Neural cell (in vitro differentiated cells): ENCODE measurements around the gene SLC39A2. TPM values are rescaled to one million over a fixed set of nuclear protein-coding genes. Genes with fewer than 3 reads are reported as not detected.
"Not testable (repeated sequence)": the region's sequence is repeated elsewhere in the genome, so short reads cannot be mapped to it uniquely, and the experiment has no call there.

Experiments
- H2AFZ ChIP-seq: fragments of 200-600, 300-800 bp; sonication (generic), shearing (Covaris generic); 2 replicates; pipeline ENCODE4 v1.6.0; 2014; ENCODE audit warnings: low read depth, mild to moderate bottlenecking, antibody characterized with exemption, low read length, moderate library complexity
- H3F3A ChIP-seq: fragments of 200-600 bp; shearing (Covaris generic); 2 replicates; pipeline ENCODE4 v1.6.1; 2016; ENCODE audit warnings: mild to moderate bottlenecking, moderate library complexity, mixed read lengths, antibody characterized with exemption, low read length; ENCODE audit not compliant: insufficient read depth, poor library complexity, severe bottlenecking
- H3K27ac ChIP-seq: fragments of 200-600, 300-800 bp; sonication (generic), shearing (Covaris generic); 2 replicates; pipeline ENCODE4 v1.5.1; 2014; ENCODE audit warnings: mild to moderate bottlenecking, low read length, moderate library complexity
- H3K27me3 ChIP-seq: fragments of 300-800, 200-600 bp; sonication (generic), shearing (Covaris generic); 2 replicates; pipeline ENCODE4 v1.6.0; 2014; ENCODE audit warnings: mild to moderate bottlenecking, low read depth, low read length, moderate library complexity; ENCODE audit not compliant: insufficient read depth
- H3K36me3 ChIP-seq: fragments of 300-800, 200-600 bp; sonication (generic), shearing (Covaris generic); 2 replicates; pipeline ENCODE4 v1.5.1; 2014; ENCODE audit warnings: mild to moderate bottlenecking, antibody characterized with exemption, low read length, moderate library complexity; ENCODE audit not compliant: insufficient read depth
- H3K4me2 ChIP-seq: fragments of 300-800, 200-600 bp; sonication (generic), shearing (Covaris generic); 2 replicates; pipeline ENCODE4 v1.6.0; 2014; ENCODE audit warnings: mild to moderate bottlenecking, low read length
- H3K4me3 ChIP-seq: fragments of 300-800, 200-600 bp; sonication (generic), shearing (Covaris generic); 2 replicates; pipeline ENCODE4 v1.5.1; 2014; ENCODE audit warnings: mild to moderate bottlenecking, low read length, moderate library complexity
- H3K79me2 ChIP-seq: fragments of 200-600 bp; shearing (Covaris generic); replicated peaks from 2 replicates; pipeline ENCODE4 v1.6.0; 2014; ENCODE audit warnings: mild to moderate bottlenecking, low read length, moderate library complexity; ENCODE audit not compliant: insufficient read depth
- H3K9ac ChIP-seq: fragments of 300-800, 200-600 bp; sonication (generic), shearing (Covaris generic); 2 replicates; pipeline ENCODE4 v1.6.1; 2016; ENCODE audit warnings: mild to moderate bottlenecking, low read length, mixed read lengths
- H3K9me2 ChIP-seq: fragments of 200-600 bp; shearing (Covaris generic); 2 replicates; pipeline ENCODE4 v1.6.1; 2016; ENCODE audit warnings: mild to moderate bottlenecking, low read length, mixed read lengths; ENCODE audit not compliant: insufficient read depth
- H3K9me3 ChIP-seq: fragments of 200-600, 300-800 bp; sonication (generic), shearing (Covaris generic); 2 replicates; pipeline ENCODE4 v1.6.1; 2016; ENCODE audit warnings: mild to moderate bottlenecking, mixed run types, low read length, moderate library complexity, mixed read lengths
- H4K20me1 ChIP-seq: fragments of 200-600 bp; shearing (Covaris generic); 2 replicates; pipeline ENCODE4 v1.6.1; 2016; ENCODE audit warnings: mild to moderate bottlenecking, mixed run types; ENCODE audit not compliant: insufficient read depth
- EP300 ChIP-seq: fragments of 450-650 bp; conservative IDR thresholded peaks from 2 replicates; pipeline ENCODE4 v1.6.1; 2014; ENCODE audit warnings: antibody characterized with exemption, mild to moderate bottlenecking, moderate library complexity; ENCODE audit not compliant: poor library complexity, severe bottlenecking
- EZH2 ChIP-seq: fragments of 200-600, 300-800 bp; shearing (Covaris generic), sonication (generic); IDR thresholded peaks from 2 replicates; pipeline ENCODE4 v1.6.1; 2014; ENCODE audit warnings: antibody characterized with exemption, low read length, borderline replicate concordance, mild to moderate bottlenecking; ENCODE audit not compliant: insufficient read depth, poor library complexity, severe bottlenecking
- MXI1 ChIP-seq: fragments of 450-650 bp; conservative IDR thresholded peaks from 2 replicates; pipeline ENCODE4 v1.6.1; 2014; ENCODE audit warnings: antibody characterized with exemption, mild to moderate bottlenecking; ENCODE audit not compliant: poor library complexity, severe bottlenecking
- POLR2AphosphoS5 ChIP-seq: IDR thresholded peaks from 2 replicates; pipeline ENCODE4 v1.6.1; 2012
- RAD21 ChIP-seq: fragments of 450-650 bp; conservative IDR thresholded peaks from 2 replicates; pipeline ENCODE4 v1.6.1; 2014; ENCODE audit warnings: antibody characterized with exemption, mild to moderate bottlenecking, moderate library complexity
- REST ChIP-seq: IDR thresholded peaks from 2 replicates; pipeline ENCODE4 v1.6.1; 2012; ENCODE audit warnings: borderline replicate concordance
- SMC3 ChIP-seq: fragments of 450-650 bp; conservative IDR thresholded peaks from 2 replicates; pipeline ENCODE4 v1.6.1; 2014; ENCODE audit warnings: antibody characterized with exemption, mild to moderate bottlenecking, moderate library complexity; ENCODE audit not compliant: poor library complexity
- TAF1 ChIP-seq: IDR thresholded peaks from 2 replicates; pipeline ENCODE4 v1.6.1; 2012; ENCODE audit warnings: low read depth
- polyA plus RNA-seq: library from polyadenylated mRNA; depleted of rRNA; stranded (reverse); fragments of >200 nt; gene quantifications from 2 replicates; pipeline ENCODE4 v1.2.3, GENCODE V29; 2014
- TF ChIP-seq, protein P1 (sequence below): fragments of 450-650 bp; IDR thresholded peaks from 2 replicates; pipeline ENCODE4 v1.5.1; 2014; ENCODE audit warnings: antibody characterized with exemption, mild to moderate bottlenecking, moderate library complexity; ENCODE audit not compliant: poor library complexity, severe bottlenecking

Gene SLC39A2
- polyA plus RNA-seq, 1 donor from 2014 or later = not detected

- Histone ChIP-seq H3K4me3 (no peak overlapping the region), H3K9me3 (no peaks in the 10 kb centered on the region), H3K36me3 (no peaks in the 10 kb centered on the region), H3K4me2 (no peak overlapping the region), H3K27me3 (no peaks in the 10 kb centered on the region), H3K79me2 (no peaks in the 10 kb centered on the region), H4K20me1 (no peaks in the 10 kb centered on the region), H3K9ac (no peak overlapping the region), H3K27ac (no peak overlapping the region), H2AFZ (no peak overlapping the region), H3F3A (no peaks in the 10 kb centered on the region), H3K9me2 (no peaks in the 10 kb centered on the region)
- TF ChIP-seq EP300 = no peak
- TF ChIP-seq EZH2 = no peak
- TF ChIP-seq MXI1 = no peak
- TF ChIP-seq, protein P1, sequence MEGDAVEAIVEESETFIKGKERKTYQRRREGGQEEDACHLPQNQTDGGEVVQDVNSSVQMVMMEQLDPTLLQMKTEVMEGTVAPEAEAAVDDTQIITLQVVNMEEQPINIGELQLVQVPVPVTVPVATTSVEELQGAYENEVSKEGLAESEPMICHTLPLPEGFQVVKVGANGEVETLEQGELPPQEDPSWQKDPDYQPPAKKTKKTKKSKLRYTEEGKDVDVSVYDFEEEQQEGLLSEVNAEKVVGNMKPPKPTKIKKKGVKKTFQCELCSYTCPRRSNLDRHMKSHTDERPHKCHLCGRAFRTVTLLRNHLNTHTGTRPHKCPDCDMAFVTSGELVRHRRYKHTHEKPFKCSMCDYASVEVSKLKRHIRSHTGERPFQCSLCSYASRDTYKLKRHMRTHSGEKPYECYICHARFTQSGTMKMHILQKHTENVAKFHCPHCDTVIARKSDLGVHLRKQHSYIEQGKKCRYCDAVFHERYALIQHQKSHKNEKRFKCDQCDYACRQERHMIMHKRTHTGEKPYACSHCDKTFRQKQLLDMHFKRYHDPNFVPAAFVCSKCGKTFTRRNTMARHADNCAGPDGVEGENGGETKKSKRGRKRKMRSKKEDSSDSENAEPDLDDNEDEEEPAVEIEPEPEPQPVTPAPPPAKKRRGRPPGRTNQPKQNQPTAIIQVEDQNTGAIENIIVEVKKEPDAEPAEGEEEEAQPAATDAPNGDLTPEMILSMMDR = peak; percentile 18
- TF ChIP-seq RAD21 = no peak
- no peak for TF ChIP-seq REST
- no peak for TF ChIP-seq TAF1
- peak; percentile 6 for TF ChIP-seq SMC3
- no peak for TF ChIP-seq POLR2AphosphoS5
Observed at GRCh38 chr14:21040370-21040925, 41.4 kb downstream of the SLC39A2 start.

- not testable (repeated sequence) for H4K20me1 ChIP-seq, H3K27ac ChIP-seq
Observed at GRCh38 chr14:21040941-21041340, 41.8 kb downstream of the SLC39A2 start.

More at GRCh38 chr14:21040941-21041340, 41.8 kb downstream of the SLC39A2 start:
- not testable (repeated sequence) for H3K4me2 ChIP-seq, H3K9me3 ChIP-seq, H3K36me3 ChIP-seq, H3K4me3 ChIP-seq, H3F3A ChIP-seq, H3K27me3 ChIP-seq, H3K9me2 ChIP-seq, H2AFZ ChIP-seq, H3K9ac ChIP-seq, H3K79me2 ChIP-seq
